ENCODE measurements around the gene DCPS.

DNA sequence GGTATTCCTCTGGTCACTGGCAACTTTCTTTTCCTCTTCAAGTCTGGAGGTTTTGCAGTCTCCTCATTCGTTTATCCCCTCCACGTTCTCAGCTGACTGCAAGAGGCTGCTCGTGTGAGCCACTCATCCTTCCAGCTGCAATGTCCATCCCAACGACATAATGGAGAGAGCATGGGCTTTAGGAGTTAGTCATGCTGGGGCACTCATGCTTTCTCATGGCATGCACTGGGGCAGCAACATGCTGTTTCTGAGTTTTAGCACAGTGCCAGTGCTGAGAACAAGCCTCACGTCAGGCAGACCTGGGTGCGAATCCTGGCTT is 7.1 kb downstream of the DCPS start:
- TF ChIP-seq, protein P1, sequence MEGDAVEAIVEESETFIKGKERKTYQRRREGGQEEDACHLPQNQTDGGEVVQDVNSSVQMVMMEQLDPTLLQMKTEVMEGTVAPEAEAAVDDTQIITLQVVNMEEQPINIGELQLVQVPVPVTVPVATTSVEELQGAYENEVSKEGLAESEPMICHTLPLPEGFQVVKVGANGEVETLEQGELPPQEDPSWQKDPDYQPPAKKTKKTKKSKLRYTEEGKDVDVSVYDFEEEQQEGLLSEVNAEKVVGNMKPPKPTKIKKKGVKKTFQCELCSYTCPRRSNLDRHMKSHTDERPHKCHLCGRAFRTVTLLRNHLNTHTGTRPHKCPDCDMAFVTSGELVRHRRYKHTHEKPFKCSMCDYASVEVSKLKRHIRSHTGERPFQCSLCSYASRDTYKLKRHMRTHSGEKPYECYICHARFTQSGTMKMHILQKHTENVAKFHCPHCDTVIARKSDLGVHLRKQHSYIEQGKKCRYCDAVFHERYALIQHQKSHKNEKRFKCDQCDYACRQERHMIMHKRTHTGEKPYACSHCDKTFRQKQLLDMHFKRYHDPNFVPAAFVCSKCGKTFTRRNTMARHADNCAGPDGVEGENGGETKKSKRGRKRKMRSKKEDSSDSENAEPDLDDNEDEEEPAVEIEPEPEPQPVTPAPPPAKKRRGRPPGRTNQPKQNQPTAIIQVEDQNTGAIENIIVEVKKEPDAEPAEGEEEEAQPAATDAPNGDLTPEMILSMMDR (IDR thresholded peaks at IDR 0.05): no peak
- no peak for TF ChIP-seq POLR2A (IDR thresholded peaks at IDR 0.05)

All from Peyer's patch (tissue), 4 donors.